ENCODE measurements around the gene PIGL. TPM values are rescaled to one million over a fixed set of nuclear protein-coding genes. Genes with fewer than 3 reads are reported as not detected.

Gene PIGL
- total RNA-seq, 2 donors from 2014 or later = 52.1 to 124 TPM

GRCh38 chr17:16358394-16358793 lies 141.4 kb downstream of the PIGL start:
- ATAC-seq (ENCODE audit: insufficient number of reproducible peaks, low FRiP score, low read depth) (no peak), DNase-seq (ENCODE audit: low spot score) (no peak)
- Histone ChIP-seq H3K4me1 (ENCODE audit: control insufficient read depth in 1 of 2, low read depth in 2 of 2) (peaks cover 0 to 4% of the 10 kb centered on the region in 2 donors), H3K27me3 (replicated peaks; ENCODE audit: insufficient read depth) (no peaks in the 10 kb centered on the region), H3K4me3 (no peak overlapping the region), H3K27ac (no peak overlapping the region), H3K36me3 (no peaks in the 10 kb centered on the region), H3K9me3 (no peaks in the 10 kb centered on the region)
- no peak for TF ChIP-seq CTCF (IDR thresholded peaks at IDR 0.05)

- no peak for TF ChIP-seq CTCF (IDR thresholded peaks at IDR 0.05)
- H3K9me3 ChIP-seq = no peaks in the 10 kb centered on the region
- ATAC-seq (ENCODE audit: insufficient number of reproducible peaks, low FRiP score, low read depth) = no peak
- no peak for DNase-seq (ENCODE audit: low spot score)
- H3K27me3 ChIP-seq (replicated peaks; ENCODE audit: insufficient read depth) = no peaks in the 10 kb centered on the region
- H3K27ac ChIP-seq = no peak overlapping the region
- no peaks in the 10 kb centered on the region for H3K36me3 ChIP-seq
- H3K4me3 ChIP-seq = no peak overlapping the region
- H3K4me1 ChIP-seq (ENCODE audit: control insufficient read depth in 1 of 2, low read depth in 2 of 2) = peaks cover 0 to 9% of the 10 kb centered on the region in 2 donors
These were observed 144.9 kb downstream of the PIGL start for GRCh38 chr17:16361874-16362273.

GRCh38 chr17:16363749-16364536 lies 146.9 kb downstream of the PIGL start:
- ATAC-seq (ENCODE audit: insufficient number of reproducible peaks, low FRiP score, low read depth) = peak; percentile 88
- H3K27ac ChIP-seq = peak overlapping the region in 1 of 2 donors; percentile 2
- TF ChIP-seq CTCF (IDR thresholded peaks at IDR 0.05) = peak; percentile 95

GRCh38 chr17:16364625-16365024 lies 147.6 kb downstream of the PIGL start:
- no peak for TF ChIP-seq CTCF (IDR thresholded peaks at IDR 0.05)
- ATAC-seq (ENCODE audit: insufficient number of reproducible peaks, low FRiP score, low read depth) (no peak), DNase-seq (ENCODE audit: low spot score) (no peak)
- Histone ChIP-seq H3K27me3 (replicated peaks; ENCODE audit: insufficient read depth) (no peaks in the 10 kb centered on the region), H3K9me3 (no peaks in the 10 kb centered on the region), H3K4me1 (ENCODE audit: control insufficient read depth in 1 of 2, low read depth in 2 of 2) (peaks cover 0 to 9% of the 10 kb centered on the region in 2 donors), H3K36me3 (no peaks in the 10 kb centered on the region), H3K27ac (peak overlapping the region in 1 of 2 donors; percentile 2), H3K4me3 (no peak overlapping the region)

More at GRCh38 chr17:16363749-16364536, 146.9 kb downstream of the PIGL start:
- DNase-seq (ENCODE audit: low spot score) = peak; percentile 57
- H3K4me1 ChIP-seq (ENCODE audit: control insufficient read depth in 1 of 2, low read depth in 2 of 2) = peaks cover 0 to 9% of the 10 kb centered on the region in 2 donors
- no peak overlapping the region for H3K4me3 ChIP-seq
- H3K9me3 ChIP-seq = no peaks in the 10 kb centered on the region
- H3K36me3 ChIP-seq = no peaks in the 10 kb centered on the region
- H3K27me3 ChIP-seq (replicated peaks; ENCODE audit: insufficient read depth) = no peaks in the 10 kb centered on the region

- Histone ChIP-seq H3K36me3 (no peaks in the 10 kb centered on the region), H3K27ac (no peak overlapping the region), H3K9me3 (no peaks in the 10 kb centered on the region), H3K27me3 (replicated peaks; ENCODE audit: insufficient read depth) (no peaks in the 10 kb centered on the region), H3K4me3 (no peak overlapping the region), H3K4me1 (ENCODE audit: control insufficient read depth in 1 of 2, low read depth in 2 of 2) (peaks cover 9 to 10% of the 10 kb centered on the region in 2 donors)
- DNase-seq (ENCODE audit: low spot score) (no peak), ATAC-seq (ENCODE audit: insufficient number of reproducible peaks, low FRiP score, low read depth) (no peak)
- no peak for TF ChIP-seq CTCF (IDR thresholded peaks at IDR 0.05)
These were observed 154.7 kb downstream of the PIGL start for GRCh38 chr17:16371742-16372141.

Measured in thoracic aorta (tissue), 2 donors.